NCI-H128 (cell line): ENCODE data around the gene TOMM20.
A peak's percentile ranks its signal among the peaks of the same experiment; 100 is the strongest.
"Not testable (repeated sequence)": the region's sequence is repeated elsewhere in the genome, so short reads cannot be mapped to it uniquely, and the experiment has no call there.

Source experiments
- DNase-seq: peaks from one replicate; lab custom pipeline; 2025; ENCODE audit not compliant: unreplicated experiment; lab: John Stamatoyannopoulos, UW

The TOMM20 gene

GRCh38 chr1:235080297-235080657 is 48.4 kb downstream of the TOMM20 start:
- DNase-seq, result not testable (repeated sequence)

GRCh38 chr1:235079443-235080296 is 49.0 kb downstream of the TOMM20 start:
- no peak for DNase-seq

GRCh38 chr1:235078480-235079381 is 49.9 kb downstream of the TOMM20 start:
- no peak for DNase-seq

- DNase-seq, result no peak
Measured at GRCh38 chr1:235077571-235078479, 50.8 kb downstream of the TOMM20 start.

GRCh38 chr1:235077163-235077540 is 51.5 kb downstream of the TOMM20 start:
- DNase-seq, result no peak

- no peak for DNase-seq
Measured at GRCh38 chr1:235076504-235077162, 52.0 kb downstream of the TOMM20 start.

- DNase-seq, result no peak
Measured at GRCh38 chr1:235075777-235076308, 52.8 kb downstream of the TOMM20 start.

- no peak for DNase-seq
Measured at GRCh38 chr1:235075048-235075776, 53.4 kb downstream of the TOMM20 start.

- DNase-seq, result no peak
Measured at GRCh38 chr1:235074523-235075047, 54.1 kb downstream of the TOMM20 start.

GRCh38 chr1:235073968-235074522 is 54.6 kb downstream of the TOMM20 start:
- no peak for DNase-seq

GRCh38 chr1:235073331-235073967 is 55.2 kb downstream of the TOMM20 start:
- DNase-seq, result no peak

- DNase-seq, result not testable (repeated sequence)
Measured at GRCh38 chr1:235072577-235072976, 56.1 kb downstream of the TOMM20 start.

- DNase-seq, result no peak
Measured at GRCh38 chr1:235072096-235072495, 56.5 kb downstream of the TOMM20 start.

- no peak for DNase-seq
Measured at GRCh38 chr1:235070819-235071218, 57.8 kb downstream of the TOMM20 start.

- DNase-seq, result peak; percentile 78
Measured at GRCh38 chr1:235069577-235070563, 58.8 kb downstream of the TOMM20 start.

- no peak for DNase-seq
Measured at GRCh38 chr1:235069176-235069575, 59.5 kb downstream of the TOMM20 start.
